ENCODE measurements around the gene GBGT1.
"Not testable (repeated sequence)": the region's sequence is repeated elsewhere in the genome, so short reads cannot be mapped to it uniquely, and the experiment has no call there.

Gene GBGT1

GRCh38 chr9:133194597-133194996 lies 30.9 kb upstream of the GBGT1 start:
- no peak for DNase-seq

GRCh38 chr9:133191989-133192388 lies 28.3 kb upstream of the GBGT1 start:
- DNase-seq: no peak

GRCh38 chr9:133189826-133190225 lies 26.1 kb upstream of the GBGT1 start:
- DNase-seq: no peak

- DNase-seq: no peak
Measured at GRCh38 chr9:133188843-133189180, 25.1 kb upstream of the GBGT1 start.

GRCh38 chr9:133188006-133188842 lies 24.5 kb upstream of the GBGT1 start:
- DNase-seq: no peak

GRCh38 chr9:133187561-133188005 lies 23.9 kb upstream of the GBGT1 start:
- DNase-seq: no peak

- no peak for DNase-seq
Measured at GRCh38 chr9:133186736-133187135, 23.0 kb upstream of the GBGT1 start.

- peak; percentile 49 for DNase-seq
Measured at GRCh38 chr9:133184971-133185370, 21.3 kb upstream of the GBGT1 start.

- DNase-seq: no peak
Measured at GRCh38 chr9:133182151-133182550, 18.4 kb upstream of the GBGT1 start.

- DNase-seq: no peak
Measured at GRCh38 chr9:133181561-133181960, 17.8 kb upstream of the GBGT1 start.

- no peak for DNase-seq
Measured at GRCh38 chr9:133180953-133181352, 17.2 kb upstream of the GBGT1 start.

- DNase-seq: no peak
Measured at GRCh38 chr9:133173056-133173455, 9.3 kb upstream of the GBGT1 start.

- DNase-seq: no peak
Measured at GRCh38 chr9:133171161-133171961, 7.6 kb upstream of the GBGT1 start.

- no peak for DNase-seq
Measured at GRCh38 chr9:133170716-133171115, 7.0 kb upstream of the GBGT1 start.

- not testable (repeated sequence) for DNase-seq
Measured at GRCh38 chr9:133169687-133170086, 6.0 kb upstream of the GBGT1 start.

- DNase-seq: no peak
Measured at GRCh38 chr9:133169102-133169501, 5.4 kb upstream of the GBGT1 start.

GRCh38 chr9:133168432-133168831 lies 4.7 kb upstream of the GBGT1 start:
- no peak for DNase-seq

- no peak for DNase-seq
Measured at GRCh38 chr9:133167769-133168168, 4.1 kb upstream of the GBGT1 start.

GRCh38 chr9:133167096-133167730 lies 3.5 kb upstream of the GBGT1 start:
- DNase-seq: no peak

GRCh38 chr9:133166392-133166791 lies 2.7 kb upstream of the GBGT1 start:
- no peak for DNase-seq

GRCh38 chr9:133165452-133165730 lies 1.7 kb upstream of the GBGT1 start:
- no peak for DNase-seq

- DNase-seq: no peak
Measured at GRCh38 chr9:133164191-133164590, 477 bp upstream of the GBGT1 start.

- DNase-seq: no peak
Measured at GRCh38 chr9:133162861-133163503, 732 bp downstream of the GBGT1 start.

Measured in GF-D8 (cell line).